ENCODE data around the gene SYDE1.

DNA sequence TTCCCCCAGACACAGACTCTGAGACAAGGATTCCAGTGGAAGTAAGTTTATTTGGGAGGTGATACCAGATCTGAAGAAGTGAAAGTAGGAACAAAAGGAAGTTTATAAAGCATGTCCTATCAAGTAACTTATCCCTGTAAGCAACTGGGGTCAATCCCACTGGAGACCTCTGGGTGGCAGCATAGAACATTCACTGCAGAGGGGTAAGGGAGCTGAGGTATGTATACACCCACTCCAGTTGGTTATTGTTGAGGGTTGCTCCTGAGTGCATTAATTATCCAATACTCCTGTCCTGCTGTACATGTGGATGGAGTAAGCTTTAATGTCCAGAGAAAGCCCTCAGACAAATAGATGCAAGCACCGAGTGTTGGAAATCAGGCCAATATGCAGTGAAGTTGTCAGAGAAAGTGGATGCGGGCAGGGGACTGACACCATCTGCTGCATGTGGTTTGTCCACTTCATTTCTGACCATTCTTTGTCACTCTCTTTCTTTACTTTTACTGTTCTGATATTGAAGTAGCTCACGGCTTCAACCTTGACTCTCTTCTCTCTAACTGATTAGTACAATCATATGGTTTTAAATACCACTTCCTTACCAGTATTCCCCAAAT, 46.9 kb downstream of the SYDE1 start:
- TF ChIP-seq CTCF (IDR thresholded peaks at IDR 0.05) (peak; percentile 75), POLR2AphosphoS5 (IDR thresholded peaks at IDR 0.05; ENCODE audit: low read depth, low read length) (no peak)
- TF ChIP-seq, protein P1, sequence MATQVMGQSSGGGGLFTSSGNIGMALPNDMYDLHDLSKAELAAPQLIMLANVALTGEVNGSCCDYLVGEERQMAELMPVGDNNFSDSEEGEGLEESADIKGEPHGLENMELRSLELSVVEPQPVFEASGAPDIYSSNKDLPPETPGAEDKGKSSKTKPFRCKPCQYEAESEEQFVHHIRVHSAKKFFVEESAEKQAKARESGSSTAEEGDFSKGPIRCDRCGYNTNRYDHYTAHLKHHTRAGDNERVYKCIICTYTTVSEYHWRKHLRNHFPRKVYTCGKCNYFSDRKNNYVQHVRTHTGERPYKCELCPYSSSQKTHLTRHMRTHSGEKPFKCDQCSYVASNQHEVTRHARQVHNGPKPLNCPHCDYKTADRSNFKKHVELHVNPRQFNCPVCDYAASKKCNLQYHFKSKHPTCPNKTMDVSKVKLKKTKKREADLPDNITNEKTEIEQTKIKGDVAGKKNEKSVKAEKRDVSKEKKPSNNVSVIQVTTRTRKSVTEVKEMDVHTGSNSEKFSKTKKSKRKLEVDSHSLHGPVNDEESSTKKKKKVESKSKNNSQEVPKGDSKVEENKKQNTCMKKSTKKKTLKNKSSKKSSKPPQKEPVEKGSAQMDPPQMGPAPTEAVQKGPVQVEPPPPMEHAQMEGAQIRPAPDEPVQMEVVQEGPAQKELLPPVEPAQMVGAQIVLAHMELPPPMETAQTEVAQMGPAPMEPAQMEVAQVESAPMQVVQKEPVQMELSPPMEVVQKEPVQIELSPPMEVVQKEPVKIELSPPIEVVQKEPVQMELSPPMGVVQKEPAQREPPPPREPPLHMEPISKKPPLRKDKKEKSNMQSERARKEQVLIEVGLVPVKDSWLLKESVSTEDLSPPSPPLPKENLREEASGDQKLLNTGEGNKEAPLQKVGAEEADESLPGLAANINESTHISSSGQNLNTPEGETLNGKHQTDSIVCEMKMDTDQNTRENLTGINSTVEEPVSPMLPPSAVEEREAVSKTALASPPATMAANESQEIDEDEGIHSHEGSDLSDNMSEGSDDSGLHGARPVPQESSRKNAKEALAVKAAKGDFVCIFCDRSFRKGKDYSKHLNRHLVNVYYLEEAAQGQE (IDR thresholded peaks at IDR 0.05; ENCODE audit: insufficient read depth in 1 of 2, low read depth in 2 of 2, low read length in 1 of 2) = no peak
